Keratinocyte (primary cell): ENCODE data around the gene C7orf57. TPM values are rescaled to one million over a fixed set of nuclear protein-coding genes. Genes with fewer than 3 reads are reported as not detected.

Experiments used
- DNase-seq: peaks from one replicate; pipeline ENCODE4 v3.0.0-alpha.2; 2011; ENCODE audit warnings: low read depth, missing footprints, low spot score
- FAIRE-seq: peaks from 2 replicates; lab custom pipeline; 2011; peaks lifted over from hg19 to GRCh38; lab: Jason Lieb, UNC
- H2AFZ ChIP-seq: 2 replicates; pipeline ENCODE4 v1.6.0; 2012; ENCODE audit warnings: low read length, control low read depth, inconsistent platforms; ENCODE audit not compliant: control insufficient read depth
- H3K27ac ChIP-seq: 2 replicates; pipeline ENCODE4 v1.5.1; 2011; ENCODE audit warnings: low read length; ENCODE audit not compliant: control insufficient read depth, insufficient read depth
- H3K27me3 ChIP-seq: 3 replicates; pipeline ENCODE4 v1.6.0; 2011; ENCODE audit warnings: low read length; ENCODE audit not compliant: control insufficient read depth, insufficient read depth; ENCODE audit errors: extremely low read depth
- H3K36me3 ChIP-seq, 2 experiments: 2 replicates in 1 of 2; 3 replicates in 1 of 2; pipeline ENCODE4 v1.5.1; 2011; ENCODE audit warnings: low read length in 2 of 2, mild to moderate bottlenecking in 1 of 2; ENCODE audit not compliant: control insufficient read depth in 2 of 2, insufficient read depth in 2 of 2; ENCODE audit errors: extremely low read depth in 1 of 2
- H3K4me1 ChIP-seq: 3 replicates; pipeline ENCODE4 v1.5.1; 2011; ENCODE audit warnings: low read length; ENCODE audit not compliant: control insufficient read depth, insufficient read depth; ENCODE audit errors: extremely low read depth
- H3K4me2 ChIP-seq: 3 replicates; pipeline ENCODE4 v1.6.0; 2011; ENCODE audit warnings: low read depth, low read length; ENCODE audit not compliant: control insufficient read depth, insufficient read depth; ENCODE audit errors: extremely low read depth
- H3K4me3 ChIP-seq, 3 experiments: fragments of 200-600 bp in 1 of 3; sonication (generic) in 1 of 3; 2 replicates in 2 of 3; 3 replicates in 1 of 3; pipeline ENCODE4 v1.5.1; 2011 to 2016; ENCODE audit warnings: low read length in 3 of 3, mild to moderate bottlenecking in 3 of 3, control low read depth in 2 of 3, inconsistent platforms in 1 of 3, low read depth in 1 of 3, mixed read lengths in 1 of 3, mixed run types in 1 of 3, moderate library complexity in 1 of 3; ENCODE audit not compliant: control insufficient read depth in 2 of 3, insufficient read depth in 2 of 3; ENCODE audit errors: extremely low read depth in 1 of 3
- H3K79me2 ChIP-seq: 2 replicates; pipeline ENCODE4 v1.6.0; 2012; ENCODE audit warnings: low read length; ENCODE audit not compliant: control insufficient read depth, insufficient read depth
- H3K9ac ChIP-seq: 3 replicates; pipeline ENCODE4 v1.6.0; 2011; ENCODE audit warnings: low read length; ENCODE audit not compliant: control insufficient read depth, insufficient read depth; ENCODE audit errors: extremely low read depth
- H3K9me1 ChIP-seq: 3 replicates; pipeline ENCODE4 v1.6.0; 2011; ENCODE audit warnings: low read length; ENCODE audit not compliant: control insufficient read depth, insufficient read depth; ENCODE audit errors: extremely low read depth
- H3K9me3 ChIP-seq: 2 replicates; pipeline ENCODE4 v1.5.1; 2012; ENCODE audit warnings: low read depth, low read length; ENCODE audit not compliant: control insufficient read depth
- H4K20me1 ChIP-seq: 3 replicates; pipeline ENCODE4 v1.6.0; 2011; ENCODE audit warnings: low read length; ENCODE audit not compliant: control insufficient read depth, insufficient read depth; ENCODE audit errors: extremely low read depth
- EZH2 ChIP-seq: IDR thresholded peaks from one replicate; pipeline ENCODE4 v1.6.1; 2012; ENCODE audit warnings: inconsistent platforms, mild to moderate bottlenecking, low read length, moderate library complexity
- dilution Hi-C: fragments of 300-500 bp; cut with MboI; formaldehyde crosslinking; loops from one replicate; pipeline ENCODE4 v1.7.0; 2020; ENCODE audit warnings: low sequenced_read_pairs; ENCODE audit not compliant: extremely low pct_ligation_motif_present
- polyA plus RNA-seq, 5 experiments: library from polyadenylated mRNA; depleted of rRNA in 3 of 5; stranded (reverse) in 3 of 5; stranded (forward) in 1 of 5; unstranded in 1 of 5; fragments of >200 nt; gene quantifications; 1 replicate in 1 of 5; 2 replicates in 3 of 5; 3 replicates in 1 of 5; pipeline versions ENCODE4 v1.2.1 to v1.2.3, GENCODE V29; 2011 to 2012; ENCODE audit warnings: missing spikeins in 2 of 5, low read depth in 1 of 5, low replicate concordance in 1 of 5
- TF ChIP-seq, protein P1 (sequence below), 3 experiments: IDR thresholded peaks in 1 of 3; conservative IDR thresholded peaks in 1 of 3; optimal IDR thresholded peaks in 1 of 3; 2 replicates in 2 of 3; 3 replicates in 1 of 3; pipeline versions ENCODE3 to v1.5.1; 2011; ENCODE audit warnings: low read length in 3 of 3, mild to moderate bottlenecking in 3 of 3, moderate library complexity in 2 of 3, control low read depth in 1 of 3, inconsistent platforms in 1 of 3; ENCODE audit not compliant: insufficient read depth in 2 of 3; ENCODE audit errors: extremely low read depth in 1 of 3

The C7orf57 gene
- polyA plus RNA-seq, 1 donor (not counting 4 experiments of a cell fraction or from before 2014, with no cell fraction given), result 0.60 TPM

DNA sequence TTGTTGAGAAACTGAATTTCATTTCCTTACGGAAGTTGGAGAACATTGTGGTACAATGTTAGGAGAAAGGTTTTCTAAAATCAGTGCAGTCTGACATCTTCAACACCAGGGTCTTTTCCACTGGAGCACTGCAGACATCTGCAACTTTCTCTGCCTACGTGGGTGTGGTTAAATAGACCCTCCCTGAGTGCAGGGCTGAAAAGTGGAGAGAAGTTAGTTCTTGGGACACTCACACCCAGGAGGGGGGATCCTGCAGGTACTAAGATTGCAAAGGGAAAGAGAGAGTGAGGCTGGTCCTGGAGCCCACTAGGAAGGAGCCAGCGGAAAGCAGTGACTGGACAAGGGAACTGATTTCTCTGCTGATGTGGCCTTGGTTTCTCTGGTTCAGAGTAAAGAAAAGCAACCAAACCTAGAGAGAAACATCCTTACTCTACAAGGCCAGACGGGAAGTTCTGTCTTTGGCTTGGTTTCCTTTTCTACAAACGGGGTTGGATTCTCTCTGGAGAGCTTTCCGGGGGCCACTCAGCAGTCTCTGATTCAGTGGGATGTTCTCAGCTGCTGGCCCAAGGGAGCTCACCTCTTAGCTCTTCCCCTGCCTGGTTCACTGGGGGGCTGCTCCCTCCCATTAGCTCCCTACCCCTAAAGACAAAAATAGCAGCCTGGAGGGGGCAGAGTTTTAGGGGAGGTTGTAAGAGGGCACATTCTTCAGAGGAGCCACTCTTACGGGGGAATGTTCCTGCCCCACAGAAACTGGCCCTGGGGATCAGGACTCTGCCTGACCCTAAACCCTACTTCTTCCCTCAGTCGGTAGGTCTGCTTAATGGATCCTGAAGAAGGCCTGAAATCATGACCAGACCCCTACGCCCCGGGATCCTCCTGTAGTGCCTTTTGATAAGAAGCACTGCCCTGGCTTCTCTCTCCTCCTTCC is 56.4 kb downstream of the C7orf57 start:
- DNase-seq (no peak), FAIRE-seq (peak; percentile 78)
- peaks cover 74% of the 10 kb centered on the region for H3K4me1 ChIP-seq
- peaks cover 3% of the 10 kb centered on the region for H3K9me1 ChIP-seq
- H4K20me1 ChIP-seq, result peaks cover 11% of the 10 kb centered on the region
- H3K4me2 ChIP-seq, result peak overlapping the region; percentile 93
- H3K4me3 ChIP-seq, result peak overlapping the region; percentile 25 to 99 (median 92)
- H3K9me3 ChIP-seq, result no peaks in the 10 kb centered on the region
- no peaks in the 10 kb centered on the region for H3K27me3 ChIP-seq
- dilution Hi-C loops, result no loop called here
- H3K9ac ChIP-seq, result peak overlapping the region; percentile 91
- H3K36me3 ChIP-seq, result peaks cover 29 to 65% of the 10 kb centered on the region in 2 experiments
- no peak overlapping the region for H2AFZ ChIP-seq
- TF ChIP-seq, protein P1, sequence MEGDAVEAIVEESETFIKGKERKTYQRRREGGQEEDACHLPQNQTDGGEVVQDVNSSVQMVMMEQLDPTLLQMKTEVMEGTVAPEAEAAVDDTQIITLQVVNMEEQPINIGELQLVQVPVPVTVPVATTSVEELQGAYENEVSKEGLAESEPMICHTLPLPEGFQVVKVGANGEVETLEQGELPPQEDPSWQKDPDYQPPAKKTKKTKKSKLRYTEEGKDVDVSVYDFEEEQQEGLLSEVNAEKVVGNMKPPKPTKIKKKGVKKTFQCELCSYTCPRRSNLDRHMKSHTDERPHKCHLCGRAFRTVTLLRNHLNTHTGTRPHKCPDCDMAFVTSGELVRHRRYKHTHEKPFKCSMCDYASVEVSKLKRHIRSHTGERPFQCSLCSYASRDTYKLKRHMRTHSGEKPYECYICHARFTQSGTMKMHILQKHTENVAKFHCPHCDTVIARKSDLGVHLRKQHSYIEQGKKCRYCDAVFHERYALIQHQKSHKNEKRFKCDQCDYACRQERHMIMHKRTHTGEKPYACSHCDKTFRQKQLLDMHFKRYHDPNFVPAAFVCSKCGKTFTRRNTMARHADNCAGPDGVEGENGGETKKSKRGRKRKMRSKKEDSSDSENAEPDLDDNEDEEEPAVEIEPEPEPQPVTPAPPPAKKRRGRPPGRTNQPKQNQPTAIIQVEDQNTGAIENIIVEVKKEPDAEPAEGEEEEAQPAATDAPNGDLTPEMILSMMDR (optimal IDR thresholded peaks at IDR 0.05 in 1 of 3, IDR thresholded peaks at IDR 0.05 in 1 of 3, conservative IDR thresholded peaks at IDR 0.05 in 1 of 3; ENCODE audit: extremely low read depth in 1 of 3, insufficient read depth in 2 of 3, low read length in 3 of 3), result peak in 1 of 3 experiments; percentile 7
- TF ChIP-seq EZH2, result no peak
- peak overlapping the region; percentile 79 for H3K27ac ChIP-seq
- H3K79me2 ChIP-seq, result peaks cover 73% of the 10 kb centered on the region

DNA sequence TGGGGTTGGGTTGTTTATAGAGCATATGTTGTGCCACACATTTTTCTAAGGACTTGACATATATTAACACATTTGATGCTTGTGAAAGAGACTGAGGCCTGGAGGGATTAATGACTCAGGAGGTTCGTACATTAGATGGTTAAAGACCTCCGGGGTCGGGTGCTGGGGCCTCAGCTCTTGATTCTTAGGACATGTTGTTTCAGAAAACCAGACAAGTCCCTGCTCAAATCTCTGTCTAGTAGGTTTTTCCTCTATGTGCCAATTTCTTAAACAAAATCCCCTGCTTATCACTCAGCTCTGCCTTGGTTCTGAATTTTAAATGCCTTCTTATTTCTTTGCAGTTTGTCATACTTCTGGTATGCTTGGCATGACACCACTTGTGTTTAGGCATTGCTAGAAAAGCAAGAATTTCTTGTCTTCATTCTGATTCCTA is 59.5 kb downstream of the C7orf57 start:
- no peak for DNase-seq
- Histone ChIP-seq H3K79me2 (peaks cover 93% of the 10 kb centered on the region), H3K9ac (peak overlapping the region; percentile 54), H3K27me3 (no peaks in the 10 kb centered on the region), H3K4me2 (peak overlapping the region; percentile 80), H3K9me3 (no peaks in the 10 kb centered on the region), H3K36me3 (peaks cover 46 to 92% of the 10 kb centered on the region in 2 experiments), H3K27ac (peak overlapping the region; percentile 71), H2AFZ (no peak overlapping the region), H3K4me1 (peaks cover 67% of the 10 kb centered on the region), H3K9me1 (peaks cover 3% of the 10 kb centered on the region), H4K20me1 (peaks cover 20% of the 10 kb centered on the region), H3K4me3 (peak overlapping the region in 2 of 3 experiments; percentile 29 to 44)
- dilution Hi-C loops, result no loop called here
- peak; percentile 70 for FAIRE-seq
- no peak for TF ChIP-seq EZH2
- TF ChIP-seq, protein P1 (optimal IDR thresholded peaks at IDR 0.05 in 1 of 3, IDR thresholded peaks at IDR 0.05 in 1 of 3, conservative IDR thresholded peaks at IDR 0.05 in 1 of 3; ENCODE audit: extremely low read depth in 1 of 3, insufficient read depth in 2 of 3, low read length in 3 of 3), result no peak
